ENCODE results near the gene SSH2.
"Not testable (repeated sequence)": the region's sequence is repeated elsewhere in the genome, so short reads cannot be mapped to it uniquely, and the experiment has no call there.

The SSH2 gene

DNA sequence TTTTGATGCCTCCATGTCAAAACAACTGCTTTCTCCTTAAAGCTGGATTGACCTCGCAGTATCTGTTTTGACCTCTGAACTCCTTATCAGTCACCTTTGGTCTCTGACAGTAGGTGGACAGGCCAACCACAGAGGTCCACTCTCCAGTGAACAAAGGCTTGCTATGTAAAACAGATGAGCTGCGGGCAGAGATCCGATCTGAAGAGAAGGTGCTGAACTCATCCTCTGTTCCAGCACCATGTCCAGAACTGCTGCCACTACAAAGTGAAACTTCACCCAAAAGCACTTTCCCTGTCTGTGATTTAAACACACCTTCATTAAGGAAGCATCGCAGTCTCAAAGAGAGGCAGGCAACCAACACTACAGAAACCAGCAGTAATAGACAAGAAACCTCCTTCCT, 190.0 kb downstream of the SSH2 start:
- DNase-seq (ENCODE audit: low read depth in 2 of 2, low spot score in 1 of 2), result no peak

DNA sequence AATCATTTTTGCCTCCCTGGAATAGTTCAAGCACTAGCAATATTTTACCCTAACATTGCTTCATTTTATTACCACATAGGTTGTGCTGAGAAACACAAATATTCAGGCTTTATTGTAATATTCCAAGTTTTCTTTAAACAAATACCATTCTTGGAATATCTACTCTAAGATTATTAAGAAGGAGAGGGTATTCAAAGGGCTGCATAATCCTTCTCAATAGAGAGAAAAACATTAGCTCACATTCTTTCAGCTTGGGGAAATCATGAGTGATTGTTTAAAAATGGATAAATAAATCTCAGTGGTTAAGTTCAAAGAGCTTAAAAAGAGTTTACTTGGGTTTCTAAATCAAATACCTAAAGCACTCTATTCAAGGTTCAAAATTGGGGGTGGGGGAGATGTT, 195.4 kb downstream of the SSH2 start:
- DNase-seq (ENCODE audit: low read depth in 2 of 2, low spot score in 1 of 2), result no peak

DNA sequence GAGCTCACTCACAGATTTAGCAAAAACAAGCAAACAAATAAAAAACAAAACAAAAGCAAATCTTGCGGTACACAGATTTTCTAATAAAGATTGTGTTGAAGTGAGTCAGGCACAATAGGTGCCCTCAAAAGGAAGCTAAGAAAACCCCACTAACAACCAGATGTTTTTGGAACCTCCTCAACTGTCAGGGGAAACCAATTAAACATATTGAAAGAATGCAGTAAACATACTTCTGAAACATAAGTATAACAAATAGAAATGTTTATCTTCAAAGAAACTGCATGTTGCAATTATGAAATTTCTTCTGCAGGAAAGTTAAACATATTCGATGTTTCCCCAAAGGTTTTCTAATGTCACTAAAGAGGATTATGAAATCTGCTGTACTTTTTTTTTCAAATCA, 196.9 kb downstream of the SSH2 start:
- no peak for DNase-seq (ENCODE audit: low read depth in 2 of 2, low spot score in 1 of 2)

DNA sequence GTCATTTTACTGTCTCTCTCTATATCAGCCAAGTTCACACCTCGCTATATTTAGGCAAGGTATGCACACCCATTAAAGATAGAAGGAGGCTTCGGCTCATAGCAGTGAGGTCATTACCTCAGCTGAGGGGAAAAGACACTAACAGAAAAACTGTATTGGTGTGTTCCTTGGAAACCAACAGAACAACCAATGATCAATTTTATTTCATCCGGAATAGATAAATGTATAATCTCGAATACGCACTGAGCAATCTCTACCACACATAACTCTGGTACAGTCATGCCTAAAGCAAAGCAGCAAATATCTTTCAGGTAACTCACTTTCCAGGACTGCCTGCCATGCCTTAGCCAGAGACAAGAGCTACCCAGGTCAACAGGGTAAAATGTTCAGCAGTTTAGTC, 197.4 kb downstream of the SSH2 start:
- DNase-seq (ENCODE audit: low read depth in 2 of 2, low spot score in 1 of 2), result no peak

DNA sequence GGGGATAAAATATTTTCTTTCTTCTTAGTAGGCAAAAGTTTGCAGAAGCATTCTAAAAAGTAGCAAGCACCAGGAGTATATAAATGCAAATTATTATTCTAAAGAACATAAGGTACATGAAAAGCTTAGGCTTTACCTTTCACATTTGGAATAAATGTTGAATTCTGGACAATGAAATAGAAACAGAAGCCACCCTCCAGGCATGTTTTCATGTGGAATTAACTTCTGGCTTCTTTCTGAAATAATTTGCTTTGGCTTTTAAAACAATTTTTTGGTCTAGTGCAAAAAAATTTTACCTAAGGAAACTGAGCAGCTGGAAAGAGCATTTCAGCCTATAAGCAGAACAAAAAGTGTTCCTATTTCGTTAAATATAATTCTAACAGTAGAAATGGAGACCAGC, 197.8 kb downstream of the SSH2 start:
- DNase-seq (ENCODE audit: low read depth in 2 of 2, low spot score in 1 of 2), result no peak

DNA sequence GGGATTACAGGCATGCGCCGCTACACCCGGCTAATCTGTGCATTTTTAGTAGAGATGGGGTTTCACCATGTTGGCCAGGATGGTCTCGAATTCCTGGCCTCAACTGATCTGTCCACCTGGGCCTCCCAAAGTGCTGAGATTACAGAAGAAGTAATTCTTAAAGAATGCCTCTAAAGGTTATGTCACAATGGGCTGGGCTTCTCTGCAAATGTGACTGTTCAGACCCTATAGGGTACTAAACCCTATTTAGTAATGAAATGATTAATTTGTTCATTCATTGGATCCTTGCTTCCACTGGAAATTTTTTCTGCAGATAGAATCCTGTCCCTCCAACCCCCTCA, 198.5 kb downstream of the SSH2 start:
- DNase-seq (ENCODE audit: low read depth in 2 of 2, low spot score in 1 of 2), result no peak

DNA sequence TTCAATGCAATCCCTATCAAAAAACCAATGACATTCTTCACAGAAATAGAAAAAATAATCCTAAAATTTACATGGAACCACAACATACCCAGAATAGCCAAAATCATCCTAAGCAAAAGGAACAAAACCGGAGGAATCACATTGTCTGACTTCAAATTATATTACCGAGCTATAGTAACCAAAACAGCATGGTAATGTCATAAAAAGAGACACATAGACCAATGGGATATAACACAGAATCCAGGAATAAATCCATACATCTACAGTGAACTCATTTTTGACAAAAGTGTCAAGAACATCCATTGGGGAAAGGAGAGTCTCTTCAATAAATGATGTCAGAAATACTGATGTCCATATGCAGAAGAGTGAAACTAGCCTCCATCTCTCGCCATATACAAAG, 201.5 kb downstream of the SSH2 start:
- DNase-seq (ENCODE audit: low read depth in 2 of 2, low spot score in 1 of 2), result no peak

DNA sequence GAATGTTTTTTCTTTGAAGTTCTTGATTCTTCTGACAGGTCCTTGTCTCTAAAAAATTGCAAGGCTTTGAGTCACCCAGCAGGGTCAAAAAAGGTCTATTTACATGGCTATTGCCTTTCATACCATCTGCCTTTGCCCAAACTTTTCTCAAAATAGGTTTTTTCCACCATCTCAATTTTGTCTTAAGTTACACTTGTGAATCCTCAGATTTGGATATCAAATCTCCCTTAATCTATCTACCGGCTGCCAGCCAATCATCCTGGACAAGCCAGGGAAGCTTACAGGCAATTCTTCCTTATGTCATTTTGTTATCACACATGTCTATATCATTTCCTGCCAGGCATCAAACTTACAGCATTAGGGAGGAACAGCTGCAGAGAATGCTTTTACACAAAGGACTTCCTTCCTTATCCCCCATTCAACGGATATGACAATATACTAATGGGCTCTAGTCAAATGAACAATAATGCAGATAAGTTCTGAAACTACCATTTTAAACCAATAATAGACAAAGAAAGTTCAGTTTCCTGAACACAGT, 203.2 kb downstream of the SSH2 start:
- no peak for DNase-seq (ENCODE audit: low read depth in 2 of 2, low spot score in 1 of 2)

DNA sequence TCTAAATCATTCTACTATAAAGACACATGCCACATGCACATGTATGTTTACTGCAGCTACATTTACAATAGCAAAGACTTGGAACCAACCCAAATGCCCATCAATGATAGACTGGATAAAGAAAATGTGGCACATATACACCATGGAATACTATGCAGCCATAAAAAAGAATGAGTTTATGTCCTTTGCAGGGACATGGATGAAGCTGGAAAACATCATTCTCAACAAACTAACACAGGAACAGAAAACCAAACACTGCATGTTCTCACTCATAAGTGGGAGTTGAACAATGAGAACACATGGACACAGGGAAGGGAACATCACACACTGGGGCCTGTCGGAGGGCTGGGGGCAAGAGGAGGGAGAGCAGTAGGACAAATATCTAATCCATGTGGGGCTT, 204.6 kb downstream of the SSH2 start:
- DNase-seq (ENCODE audit: low read depth in 2 of 2, low spot score in 1 of 2), result not testable (repeated sequence)

DNA sequence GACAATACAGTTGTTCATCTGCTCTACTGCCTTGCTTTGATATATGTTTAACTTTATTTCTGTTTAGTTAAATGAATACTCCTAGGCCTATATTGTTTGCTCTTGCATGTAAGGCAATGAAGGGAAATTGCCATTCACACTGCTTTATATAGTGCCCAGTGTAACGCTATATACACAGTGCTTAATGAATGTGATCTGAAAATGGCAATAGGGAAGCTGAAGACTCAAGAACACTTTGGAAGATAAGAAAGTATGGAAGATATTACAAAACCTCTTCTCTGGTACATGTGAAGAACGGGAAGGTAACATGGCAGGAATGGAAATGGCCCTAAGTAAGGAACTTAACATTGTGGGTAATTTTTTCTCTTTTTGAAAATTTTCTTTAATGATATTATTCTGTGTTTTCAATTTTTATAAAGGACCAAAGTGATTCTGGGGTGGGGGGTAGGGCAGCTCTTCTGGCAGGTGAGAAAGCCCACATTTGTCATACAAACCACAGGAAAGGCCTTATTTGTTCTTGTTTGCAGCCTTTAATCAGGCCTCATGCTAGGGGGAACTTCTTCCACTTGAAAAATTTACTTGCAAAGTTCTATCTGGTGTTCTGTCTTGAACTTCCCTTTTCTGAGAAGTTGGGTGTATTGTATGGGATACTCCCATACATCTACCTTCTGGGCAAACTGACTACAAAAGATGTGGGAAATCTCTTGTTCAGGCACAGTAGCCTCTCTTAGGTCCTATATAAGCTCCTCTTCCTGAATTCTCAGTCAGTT, 206.6 kb downstream of the SSH2 start:
- DNase-seq (ENCODE audit: low read depth in 2 of 2, low spot score in 1 of 2), result peak in 1 of 2 donors; percentile 16

DNA sequence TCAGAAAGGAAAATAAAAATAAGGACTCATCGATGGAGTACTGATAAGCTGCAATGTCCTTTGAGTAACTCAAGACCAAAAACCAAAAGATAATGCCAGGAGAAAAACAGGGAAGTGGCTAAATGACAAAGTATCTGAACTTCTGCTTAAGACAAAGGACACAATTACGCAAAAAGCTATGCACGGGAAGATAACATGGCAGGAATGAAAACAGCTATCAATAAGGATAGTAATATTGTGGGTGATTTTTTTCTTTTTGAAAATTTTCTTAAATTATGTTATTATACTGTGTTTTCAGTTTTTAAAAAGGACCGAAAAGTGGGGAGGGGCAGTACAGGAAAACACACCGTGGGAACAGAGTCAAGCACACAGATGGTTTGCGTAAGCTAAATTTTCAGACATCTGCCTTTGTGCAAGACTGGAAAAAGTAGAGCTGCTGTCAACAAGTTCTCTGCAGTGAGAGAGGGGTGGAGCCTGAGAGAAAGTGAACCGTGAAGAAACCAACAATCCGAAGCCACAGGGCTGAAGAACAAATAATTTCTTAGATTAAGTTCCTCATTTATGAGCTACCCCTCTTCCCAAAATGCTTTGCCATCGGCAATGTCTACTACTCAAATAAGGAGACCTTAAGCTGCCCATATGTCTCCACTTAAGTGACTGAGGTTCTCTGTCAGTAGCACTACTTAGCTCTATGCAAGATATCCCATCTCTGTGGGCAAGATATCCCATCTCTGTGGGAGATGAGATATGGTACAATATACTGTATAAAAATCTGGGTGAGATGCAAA, 207.4 kb downstream of the SSH2 start:
- DNase-seq (ENCODE audit: low read depth in 2 of 2, low spot score in 1 of 2), result peak in 1 of 2 donors; percentile 3

DNA sequence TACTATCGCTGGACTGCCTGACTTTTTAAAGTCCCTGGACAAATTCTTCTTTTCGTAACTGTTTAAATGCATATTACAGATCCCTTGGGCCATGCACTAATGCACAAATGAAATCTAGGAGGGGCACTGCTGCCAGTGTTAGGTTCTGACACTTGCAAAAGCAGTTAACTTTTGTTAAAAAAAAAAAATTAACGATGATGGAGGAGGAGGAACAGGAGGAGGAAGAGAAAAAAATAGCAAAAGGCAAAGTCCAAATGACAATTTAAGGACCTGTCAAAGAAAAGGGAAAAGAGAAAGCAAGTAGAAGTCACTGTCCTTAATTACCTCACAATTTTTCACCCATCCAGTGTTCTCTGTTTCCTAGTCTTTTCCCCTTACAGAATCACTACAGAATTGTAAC, 209.5 kb downstream of the SSH2 start:
- DNase-seq (ENCODE audit: low read depth in 2 of 2, low spot score in 1 of 2), result no peak

DNA sequence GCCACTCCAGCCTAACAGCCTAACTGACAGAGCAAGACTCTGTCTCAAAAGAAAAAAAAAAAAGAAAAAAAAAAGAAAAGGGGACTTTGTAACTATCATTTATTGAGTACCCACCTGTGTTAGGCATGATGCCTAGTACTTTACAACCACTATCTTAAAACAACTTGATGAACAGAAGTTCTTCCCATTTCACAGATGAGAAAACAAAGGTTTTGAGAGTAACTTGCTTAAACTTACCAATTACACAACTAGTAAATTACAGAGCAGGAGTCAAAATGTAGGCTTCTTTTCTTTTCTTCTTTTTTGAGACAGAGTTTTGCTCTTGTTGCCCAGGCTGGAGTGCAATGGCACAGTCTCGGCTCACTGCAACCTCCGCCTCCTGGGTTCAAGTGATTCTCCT, 210.6 kb downstream of the SSH2 start:
- DNase-seq (ENCODE audit: low read depth in 2 of 2, low spot score in 1 of 2), result no peak

DNA sequence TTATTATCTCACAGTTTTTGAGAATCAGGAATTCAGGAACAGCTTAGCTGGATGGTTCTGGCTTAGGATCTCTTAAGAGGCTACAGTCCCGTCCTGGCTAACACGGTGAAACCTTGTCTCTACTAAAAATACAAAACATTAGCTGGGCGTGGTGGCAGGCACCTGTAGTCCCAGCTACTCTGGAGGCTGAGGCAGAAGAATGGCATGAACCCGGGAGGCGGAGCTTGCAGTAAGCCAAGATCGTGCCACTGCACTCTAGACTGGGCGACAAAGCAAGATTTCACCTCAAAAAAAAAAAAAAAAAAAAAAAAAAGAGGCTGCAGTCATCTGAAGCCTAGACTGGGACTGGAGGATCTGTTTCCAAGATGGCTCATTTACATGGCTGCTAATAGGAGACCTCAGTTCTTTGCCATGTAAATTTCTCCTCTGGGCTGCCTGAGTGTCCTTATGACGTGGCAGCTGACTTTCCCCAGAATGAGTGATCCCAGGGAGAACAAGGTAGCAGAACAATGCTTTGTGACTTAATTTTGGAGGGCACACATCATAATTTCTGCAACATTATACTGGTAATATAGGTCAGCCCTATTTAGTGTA, 211.5 kb downstream of the SSH2 start:
- no peak for DNase-seq (ENCODE audit: low read depth in 2 of 2, low spot score in 1 of 2)

DNA sequence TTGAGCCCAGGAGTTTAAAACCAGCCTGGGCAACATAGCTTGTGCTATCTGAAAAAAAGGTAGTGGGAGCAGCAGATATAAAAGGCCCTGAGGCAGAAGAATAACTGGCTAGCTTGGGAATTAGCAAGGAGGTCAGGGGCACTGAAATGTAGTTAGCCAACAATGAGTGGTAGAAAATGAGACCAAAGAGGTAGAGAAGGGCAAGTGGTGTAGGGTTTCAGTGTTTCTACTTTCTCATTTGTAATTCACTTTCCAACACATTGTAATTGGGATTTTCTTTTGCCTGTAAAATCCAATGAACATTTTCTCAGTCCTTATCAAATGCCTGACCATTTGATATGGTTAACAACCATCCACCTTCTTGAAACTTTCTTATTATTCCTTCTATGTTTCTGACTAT, 212.2 kb downstream of the SSH2 start:
- no peak for DNase-seq (ENCODE audit: low read depth in 2 of 2, low spot score in 1 of 2)

DNA sequence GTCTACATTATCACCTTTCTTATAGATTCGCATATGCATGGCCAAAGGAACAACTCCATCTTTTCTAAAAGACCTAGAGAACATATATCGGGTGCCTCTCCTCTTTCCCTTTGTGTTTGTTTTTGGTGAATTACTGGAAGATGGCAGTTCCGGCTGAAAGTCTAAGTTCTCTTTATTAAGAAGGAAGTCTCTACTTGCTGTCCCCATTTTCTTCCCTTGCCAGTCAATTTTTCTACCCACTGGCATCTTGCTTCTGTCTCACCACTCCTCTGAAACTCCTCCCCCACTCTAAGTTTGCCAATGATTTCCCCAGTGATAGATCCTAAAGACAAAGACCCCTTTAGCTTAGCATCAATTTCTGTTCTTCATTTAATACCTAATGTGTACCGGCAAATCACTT, 213.5 kb downstream of the SSH2 start:
- DNase-seq (ENCODE audit: low read depth in 2 of 2, low spot score in 1 of 2), result no peak

DNA sequence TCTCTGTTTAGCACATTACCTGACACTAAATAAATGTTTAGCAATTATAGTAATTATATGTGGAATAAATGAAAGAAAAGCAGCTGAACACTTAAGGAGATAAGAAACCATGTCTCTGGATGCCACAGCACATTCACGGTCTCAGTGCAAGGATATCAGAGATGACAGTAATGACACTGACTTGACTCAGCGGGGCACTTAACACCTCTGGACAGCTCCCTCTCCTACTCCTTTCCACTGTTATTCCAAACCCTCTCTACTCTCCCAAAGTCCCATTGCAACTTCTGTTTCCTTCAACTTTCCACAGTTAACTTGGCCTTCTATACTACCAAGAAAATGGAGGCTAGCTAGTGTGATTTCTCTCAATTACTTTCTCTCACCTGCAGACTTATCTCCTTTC, 214.3 kb downstream of the SSH2 start:
- no peak for DNase-seq (ENCODE audit: low read depth in 2 of 2, low spot score in 1 of 2)

DNA sequence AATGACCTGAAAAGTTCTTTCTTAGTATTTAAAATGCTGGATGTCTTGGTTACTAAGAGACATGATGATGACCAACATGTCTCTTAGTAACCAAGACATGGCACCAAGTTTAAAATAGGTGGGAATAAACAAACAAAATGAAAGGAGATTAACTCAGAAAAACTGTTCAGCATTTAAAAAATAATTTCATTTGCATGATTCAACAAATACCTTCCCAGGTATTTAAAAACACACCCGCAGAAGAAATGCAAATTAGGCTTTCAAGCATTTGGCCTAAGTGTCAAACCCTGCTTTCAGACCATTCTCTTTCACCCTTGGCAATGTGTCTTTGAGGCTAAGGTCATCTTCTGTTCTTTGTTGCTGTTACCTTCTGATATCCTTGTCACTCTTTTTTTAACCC, 215.9 kb downstream of the SSH2 start:
- no peak for DNase-seq (ENCODE audit: low read depth in 2 of 2, low spot score in 1 of 2)

DNA sequence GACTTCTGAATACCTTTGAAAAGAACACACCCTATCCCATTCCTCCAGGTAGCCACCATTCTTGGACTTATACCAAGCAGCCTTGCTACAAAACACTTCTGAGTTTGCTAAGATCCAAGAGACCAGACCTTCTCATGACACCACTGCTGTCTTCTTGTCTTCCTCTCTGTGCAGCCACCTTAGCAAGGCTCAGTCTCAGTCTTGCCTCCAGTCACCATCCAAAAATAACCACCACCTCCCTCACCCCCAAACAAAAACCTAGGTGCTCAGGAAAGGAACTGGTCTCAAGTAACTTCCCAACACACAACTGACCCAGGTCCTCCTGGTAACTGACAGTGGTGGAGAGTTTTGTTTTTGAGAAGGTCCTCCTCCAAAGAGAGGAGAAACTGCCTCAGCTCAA, 216.4 kb downstream of the SSH2 start:
- DNase-seq (ENCODE audit: low read depth in 2 of 2, low spot score in 1 of 2), result no peak

DNA sequence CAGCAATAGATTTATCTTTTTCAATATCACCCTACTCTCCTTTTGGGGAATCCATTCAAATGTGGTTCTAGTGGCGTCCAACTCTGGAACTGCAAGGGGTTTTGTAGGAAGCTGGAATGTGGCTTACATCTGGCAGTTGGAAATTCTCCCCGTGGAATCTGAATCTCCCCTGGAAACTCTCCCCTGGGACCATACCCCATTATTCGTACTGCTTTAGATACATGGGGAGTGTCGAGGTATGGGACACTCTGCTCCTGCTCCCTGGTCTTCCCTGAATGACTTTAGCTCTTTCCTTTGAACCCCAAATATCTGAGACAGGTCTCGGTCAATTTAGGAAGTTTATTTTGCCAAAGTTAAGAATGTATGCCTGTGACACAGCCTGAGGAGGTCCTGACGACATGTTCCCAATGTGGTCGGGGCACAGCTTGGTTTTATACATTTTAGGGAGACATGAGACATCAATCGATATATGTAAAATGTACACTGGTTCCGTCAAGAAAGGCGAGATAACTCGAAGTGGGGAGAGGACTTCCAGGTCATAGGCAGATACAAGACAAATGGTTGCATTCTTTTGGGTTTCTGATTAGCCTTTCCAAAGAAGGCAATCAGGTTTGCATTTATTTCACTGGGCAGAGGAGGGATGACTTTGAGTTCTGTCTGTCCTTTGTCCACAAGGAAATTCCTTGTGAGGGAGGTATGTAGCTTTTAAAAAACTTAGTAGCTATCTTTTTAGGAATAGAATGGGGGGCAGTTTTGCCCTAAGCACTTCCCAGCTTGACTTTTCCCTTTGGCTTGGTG, 218.2 kb downstream of the SSH2 start:
- no peak for DNase-seq (ENCODE audit: low read depth in 2 of 2, low spot score in 1 of 2)

DNA sequence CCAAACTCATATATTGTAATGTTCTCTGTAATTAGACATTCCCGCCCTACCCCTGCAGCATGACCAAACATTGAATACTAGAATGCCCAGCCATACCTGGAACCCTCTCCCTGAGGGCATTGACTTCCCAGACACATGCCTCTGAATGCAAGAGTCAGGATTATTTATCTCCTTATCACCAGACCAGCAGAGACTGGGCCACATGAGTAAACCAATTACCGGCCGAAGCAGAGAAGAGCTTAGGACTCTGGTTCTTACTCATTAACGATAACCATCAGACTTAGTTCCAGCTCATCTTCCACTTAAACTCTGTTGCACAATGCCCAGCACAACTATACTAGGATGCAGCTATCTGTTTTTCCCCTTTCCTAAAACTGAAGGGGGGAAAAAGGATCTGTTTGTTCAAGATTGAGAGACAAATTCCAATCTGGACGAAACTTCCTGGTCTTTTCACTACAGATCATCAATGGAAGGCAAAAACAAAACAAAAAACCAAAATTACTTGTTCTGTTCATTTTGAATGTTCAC, 219.1 kb downstream of the SSH2 start:
- DNase-seq (ENCODE audit: low read depth in 2 of 2, low spot score in 1 of 2), result no peak

All from stimulated activated CD8-positive, alpha-beta memory T cell treated with anti-CD3 and anti-CD28 coated beads, Interleukin-4, amount 100 ng/mL, for 4 hours (primary cell).